Posterior cingulate gyrus (tissue), 11 donors: ENCODE data around the gene CCDC117.
"Not testable (repeated sequence)": the region's sequence is repeated elsewhere in the genome, so short reads cannot be mapped to it uniquely, and the experiment has no call there.

Experiments
- DNase-seq, 10 donors: peaks; one replicate each; pipeline versions ENCODE4 v3.0.0 to v3.0.0-alpha.2; 2020 to 2021; ENCODE audit warnings: mixed read lengths in 3 of 10
- intact Hi-C: fragments of 100-400 bp; cut with DNase I; formaldehyde crosslinking; loops from one replicate; pipeline ENCODE4 v1.15.1; 2023

The CCDC117 gene

DNA sequence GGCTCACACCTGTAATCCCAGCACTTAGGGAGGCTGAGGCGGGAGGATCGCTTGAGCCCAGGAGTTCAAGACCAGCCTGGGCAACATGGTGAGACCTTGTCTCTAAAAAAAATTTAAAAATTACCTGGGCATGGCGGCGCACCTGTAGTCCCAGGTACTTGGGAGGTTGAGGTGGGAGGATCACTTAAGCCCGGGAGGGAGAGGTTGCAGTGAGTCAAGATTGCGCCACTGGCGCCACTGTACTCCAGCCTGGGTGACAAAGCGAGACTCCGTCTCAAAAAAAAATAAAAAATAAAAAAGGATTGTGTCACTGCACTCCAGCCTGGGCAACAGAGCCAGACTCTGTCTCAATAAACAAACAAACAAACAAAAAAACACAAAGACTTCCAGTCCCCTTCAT is 52.0 kb downstream of the CCDC117 start:
- intact Hi-C loops, DNase-seq: not testable (repeated sequence)

- DNase-seq, intact Hi-C loops: not testable (repeated sequence)
Measured at GRCh38 chr22:28826430-28826829, 53.9 kb downstream of the CCDC117 start.

- no peak for DNase-seq
- intact Hi-C loops: no loop called here
Measured at GRCh38 chr22:28826921-28827320, 54.4 kb downstream of the CCDC117 start.

GRCh38 chr22:28829358-28830181 is 57.1 kb downstream of the CCDC117 start:
- DNase-seq: peak; percentile 40 to 95 (median 78)
- intact Hi-C loops: loop anchor here (1.0 to 10.0 kb wide), 2 partner anchors 229 to 805 kb away; no protein-coding TSS in a partner anchor

DNA sequence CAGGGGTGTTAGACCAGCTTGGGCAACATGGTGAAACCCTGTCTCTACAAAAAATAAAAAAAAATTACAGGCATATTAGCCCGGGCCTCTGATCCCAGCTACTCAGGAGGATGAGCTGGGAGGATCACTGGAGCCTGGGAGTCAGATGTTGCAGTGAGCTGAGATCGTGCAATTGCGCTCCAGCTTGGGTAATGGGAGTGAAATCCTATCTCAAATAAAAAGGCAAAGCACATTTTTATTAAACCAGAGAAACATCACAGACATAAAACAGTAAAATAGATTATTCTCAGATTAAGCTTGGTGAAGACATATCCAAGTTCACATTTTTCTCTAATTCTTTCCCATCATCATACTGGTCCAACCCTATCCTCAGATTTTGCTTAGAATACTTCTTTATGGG is 57.9 kb downstream of the CCDC117 start:
- intact Hi-C loops: loop anchor here (10.0 kb wide), 1 partner anchor 806 kb away; no protein-coding TSS in a partner anchor
- DNase-seq: no peak

DNA sequence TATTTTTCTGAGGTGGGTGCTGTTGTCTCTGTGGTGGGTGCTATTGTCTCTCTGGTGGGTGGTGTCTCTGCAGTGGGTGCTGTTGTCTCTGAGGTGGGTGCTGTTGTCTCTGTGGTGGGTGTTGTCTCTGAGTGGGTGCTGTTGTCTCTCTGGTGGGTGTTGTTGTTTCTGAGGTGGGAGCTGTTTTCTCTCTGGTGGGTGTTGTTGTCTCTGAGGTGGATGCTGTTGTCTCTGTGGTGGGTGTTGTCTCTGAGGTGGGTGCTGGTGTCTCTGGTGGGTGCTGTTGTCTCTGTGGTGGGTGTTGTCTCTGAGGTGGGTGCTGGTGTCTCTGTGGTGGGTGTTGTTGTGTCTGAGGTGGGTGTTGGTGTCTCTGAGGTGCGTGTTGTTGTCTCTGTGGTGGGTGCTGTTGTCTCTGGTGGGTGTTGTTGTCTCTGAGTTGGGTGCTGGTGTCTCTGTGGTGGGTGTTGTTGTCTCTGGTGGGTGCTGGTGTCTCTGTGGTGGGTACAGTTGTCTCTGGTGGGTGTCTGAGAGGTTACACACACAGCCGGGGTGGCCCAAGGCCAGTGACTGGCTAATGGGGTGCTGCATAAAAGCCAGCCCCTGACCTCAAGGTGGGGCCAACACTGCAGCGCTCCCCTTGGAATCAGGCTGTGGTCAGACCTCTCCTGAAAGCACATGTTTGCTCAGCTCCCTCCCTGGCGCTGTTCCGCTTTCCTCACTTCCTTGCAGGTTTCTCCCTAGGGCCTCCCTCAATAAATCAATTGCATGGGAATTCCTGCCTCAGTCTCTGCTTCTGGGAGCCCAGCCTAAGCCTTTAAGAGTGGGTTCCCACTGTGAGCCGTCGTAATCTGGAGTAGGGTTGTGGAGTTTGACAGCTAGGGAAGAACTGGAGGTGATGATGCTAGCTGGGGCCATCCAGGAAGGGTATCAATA is 58.9 kb downstream of the CCDC117 start:
- intact Hi-C loops: loop anchor here (10.0 kb wide), 1 partner anchor 807 kb away; no protein-coding TSS in a partner anchor
- DNase-seq: no peak

DNA sequence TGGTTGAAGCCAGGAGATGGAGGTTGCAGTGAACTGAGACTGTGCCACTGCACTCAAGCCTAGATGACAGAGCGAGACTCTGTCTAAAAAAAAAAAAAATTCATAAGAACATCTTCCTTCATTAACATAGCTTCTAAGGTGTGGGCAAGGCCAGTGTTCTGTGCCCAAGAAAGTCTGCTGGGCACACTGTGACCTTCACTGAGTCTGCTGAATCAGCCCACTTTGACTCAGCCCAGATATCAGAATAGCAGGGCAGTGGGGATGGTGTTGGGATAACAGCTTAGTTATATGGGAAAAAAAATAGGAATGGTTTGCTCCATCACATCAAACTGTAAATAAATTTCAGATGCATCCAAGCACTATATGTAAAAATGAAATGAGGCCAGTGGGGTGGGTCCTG is 60.2 kb downstream of the CCDC117 start:
- intact Hi-C loops: loop anchor here (10.0 kb wide), 1 partner anchor 808 kb away; no protein-coding TSS in a partner anchor
- DNase-seq: no peak

- no peak for DNase-seq
- intact Hi-C loops: loop anchor here (10.0 kb wide), 1 partner anchor 809 kb away; no protein-coding TSS in a partner anchor
Measured at GRCh38 chr22:28833276-28833923, 60.9 kb downstream of the CCDC117 start.

- intact Hi-C loops: loop anchor here (10.0 kb wide), 1 partner anchor 811 kb away; no protein-coding TSS in a partner anchor
- no peak for DNase-seq
Measured at GRCh38 chr22:28835630-28836189, 63.2 kb downstream of the CCDC117 start.

DNA sequence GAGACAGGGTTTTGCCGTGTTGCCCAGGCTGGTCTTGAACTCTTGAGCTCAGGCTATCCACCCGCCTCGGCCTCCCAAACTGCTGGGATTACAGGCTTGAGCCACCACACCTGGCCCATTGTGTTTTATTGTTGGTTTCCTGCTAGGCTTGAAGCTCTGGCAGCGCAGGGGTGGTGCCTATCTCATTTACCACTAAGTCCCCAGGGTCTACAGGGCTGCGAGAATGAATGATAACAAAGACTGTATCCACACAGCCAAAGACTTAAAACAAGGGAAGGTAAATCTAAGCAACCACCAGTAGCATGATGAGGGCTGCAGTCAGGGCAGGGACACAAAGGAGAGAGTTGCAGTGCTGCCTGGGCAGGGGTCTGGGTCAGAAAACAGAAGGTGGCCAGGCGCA is 65.1 kb downstream of the CCDC117 start:
- DNase-seq: no peak
- intact Hi-C loops: loop anchor here (10.0 kb wide), 1 partner anchor 813 kb away; no protein-coding TSS in a partner anchor
